ENCODE data around the gene MCEE. TPM values are rescaled to one million over a fixed set of nuclear protein-coding genes. Genes with fewer than 3 reads are reported as not detected.
"Not testable (repeated sequence)": the region's sequence is repeated elsewhere in the genome, so short reads cannot be mapped to it uniquely, and the experiment has no call there.

MCEE gene
- total RNA-seq, 2 donors from 2014 or later, result 16.7 to 18.0 TPM

DNA sequence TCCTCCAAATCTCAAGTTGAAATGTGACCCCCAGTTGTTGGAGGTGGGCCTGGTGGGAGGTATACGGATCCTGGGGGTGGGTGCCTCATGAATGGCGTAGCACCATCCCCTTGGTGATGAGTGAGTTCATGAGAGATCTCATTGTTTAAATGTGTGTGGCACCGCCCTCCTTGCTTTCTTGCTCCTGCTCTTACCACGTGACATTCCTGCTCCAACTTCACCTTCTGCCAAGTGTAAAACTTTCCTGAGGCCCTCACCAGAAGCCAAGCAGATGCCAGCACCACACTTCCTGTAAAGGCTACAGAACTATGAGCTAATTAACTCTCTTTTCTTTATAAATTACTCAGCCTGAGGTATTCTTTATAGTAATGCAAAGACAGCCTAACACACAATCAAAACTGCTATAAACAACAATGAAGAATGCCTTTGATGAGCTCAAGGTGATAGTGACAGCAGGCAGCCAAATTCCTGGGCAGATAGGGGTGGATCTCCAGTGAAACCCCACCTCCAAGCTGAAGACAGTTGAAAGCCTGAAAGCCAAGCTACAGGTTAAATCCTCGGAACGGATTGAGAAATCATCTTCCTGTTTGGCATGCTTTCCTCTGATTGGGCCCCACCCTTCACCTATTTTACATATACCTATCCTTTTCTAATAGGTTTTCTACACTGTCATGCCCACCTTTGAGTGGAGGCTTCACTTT, 26.9 kb downstream of the MCEE start:
- Mint-ChIP-seq H3K9me3 (peaks cover 3 to 4% of the 10 kb centered on the region in 2 donors), H3K27ac (no peak overlapping the region), H3K36me3 (peaks cover 0 to 5% of the 10 kb centered on the region in 2 donors)
- ATAC-seq, result no peak
- DNase-seq (ENCODE audit: low spot score in 2 of 2), result no peak

DNA sequence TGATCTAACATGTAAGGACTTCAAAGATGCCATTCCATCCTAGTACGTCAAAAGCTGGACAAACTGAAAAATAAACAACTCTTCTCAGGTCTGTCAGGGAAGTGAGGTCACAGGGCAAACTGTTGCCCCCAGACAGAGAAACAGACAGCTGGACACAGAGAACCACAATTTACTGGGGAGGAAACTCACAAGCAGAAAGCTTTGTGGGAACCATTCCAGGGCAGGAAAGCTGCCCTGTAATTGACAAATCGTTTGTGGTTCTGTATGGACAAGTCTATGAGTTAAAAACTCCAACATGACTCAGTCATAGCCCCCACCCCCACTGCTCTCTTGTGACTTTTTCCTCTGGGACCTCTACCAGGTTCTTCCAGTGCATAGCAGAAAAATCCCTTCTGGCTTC, 28.4 kb downstream of the MCEE start:
- Mint-ChIP-seq H3K9me3 (peaks cover 3 to 4% of the 10 kb centered on the region in 2 donors), H3K36me3 (peaks cover 0 to 5% of the 10 kb centered on the region in 2 donors), H3K27ac (no peak overlapping the region)
- ATAC-seq (no peak), DNase-seq (ENCODE audit: low spot score in 2 of 2) (no peak)

DNA sequence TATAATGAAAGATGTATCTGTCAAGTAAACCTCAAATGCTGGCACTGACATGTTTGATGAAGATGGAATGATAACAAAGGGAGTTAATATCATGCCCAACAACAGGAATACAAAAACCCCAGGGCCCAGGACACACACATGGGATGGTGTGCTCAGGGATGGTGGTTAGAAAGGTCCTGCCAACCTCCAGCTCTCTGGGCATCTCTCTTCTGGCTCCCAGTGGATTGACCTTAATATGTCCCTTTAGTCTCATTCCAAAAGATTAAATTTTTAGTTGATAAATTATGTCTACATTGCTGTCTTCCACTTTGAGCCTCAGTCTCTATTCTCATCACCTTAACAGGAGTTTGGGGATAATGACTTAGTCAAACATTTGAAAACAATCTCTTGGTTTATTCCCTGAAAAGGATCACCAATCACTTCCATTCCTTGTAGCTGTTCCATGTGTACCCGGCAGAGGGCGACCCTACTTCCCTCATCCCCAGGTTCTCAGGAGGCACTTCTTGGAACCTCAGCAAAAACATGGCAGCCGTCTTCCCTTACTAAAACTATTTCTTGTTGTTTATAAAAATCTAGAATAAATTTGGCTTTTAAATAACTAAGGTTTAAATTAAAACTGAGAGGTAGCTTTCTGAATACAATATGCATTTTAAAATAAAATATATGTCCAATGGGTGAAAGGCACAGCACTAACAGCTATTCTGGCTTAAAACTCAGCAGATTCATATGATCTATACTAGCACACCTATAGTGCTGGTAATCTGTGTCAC, 29.6 kb downstream of the MCEE start:
- peak; percentile 64 to 81 for ATAC-seq
- peak in 1 of 2 donors; percentile 52 for DNase-seq (ENCODE audit: low spot score in 2 of 2)
- Mint-ChIP-seq H3K36me3 (peaks cover 0 to 3% of the 10 kb centered on the region in 2 donors), H3K9me3 (peaks cover 2% of the 10 kb centered on the region in 2 donors), H3K27ac (no peak overlapping the region)

DNA sequence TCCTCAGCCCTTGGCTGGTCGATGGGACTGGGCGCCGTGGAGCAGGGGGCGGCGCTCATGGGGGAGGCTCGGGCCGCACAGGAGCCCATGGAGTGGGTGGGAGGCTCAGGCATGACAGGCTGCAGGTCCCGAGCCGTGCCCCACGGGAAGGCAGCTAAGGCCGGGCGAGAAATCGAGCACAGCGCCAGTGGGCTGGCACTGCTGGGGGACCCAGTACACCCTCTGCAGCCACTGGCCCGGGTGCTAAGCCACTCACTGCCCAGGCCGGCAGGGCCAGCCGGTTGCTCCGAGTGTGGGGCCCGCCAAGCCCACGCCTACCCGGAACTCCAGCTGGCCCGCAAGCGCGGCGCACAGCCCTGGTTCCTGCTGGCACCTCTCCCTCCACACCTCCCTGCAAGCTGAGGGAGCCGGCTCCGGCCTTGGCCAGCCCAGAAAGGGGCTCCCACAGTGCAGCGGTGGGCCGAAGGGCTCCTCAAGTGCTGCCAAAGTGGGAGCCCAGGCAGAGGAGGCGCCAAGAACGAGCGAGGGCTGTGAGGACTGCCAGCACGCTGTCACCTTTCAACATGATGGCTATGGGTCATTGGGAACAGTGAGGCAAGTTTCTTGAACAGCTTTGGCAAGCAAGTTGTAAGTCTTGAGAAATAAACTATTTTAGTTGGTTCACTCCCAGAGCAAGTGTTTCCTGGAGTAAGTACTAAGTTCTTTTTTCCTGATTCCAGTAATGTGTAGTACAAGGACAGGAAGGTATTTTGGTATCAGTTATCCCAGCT, 37.4 kb downstream of the MCEE start:
- ATAC-seq; DNase-seq (ENCODE audit: low spot score in 2 of 2): not testable (repeated sequence)

DNA sequence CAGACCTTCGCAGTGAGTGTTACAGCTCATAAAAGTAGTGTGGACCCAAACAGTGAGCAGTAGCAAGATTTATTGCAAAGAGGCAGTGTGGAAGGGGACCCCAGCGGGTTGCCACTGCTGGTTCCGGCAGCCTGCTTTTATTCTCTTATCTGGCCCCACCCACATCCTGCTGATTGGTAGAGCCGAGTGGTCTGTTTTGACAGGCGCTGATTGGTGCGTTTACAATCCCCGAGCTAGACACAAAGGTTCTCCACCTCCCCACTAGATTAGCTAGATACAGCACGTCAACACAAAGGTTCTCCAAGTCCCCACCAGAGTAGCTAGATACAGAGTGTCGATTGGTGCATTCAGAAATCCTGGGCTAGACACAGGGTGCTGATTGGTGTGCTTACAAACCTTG, 38.2 kb downstream of the MCEE start:
- not testable (repeated sequence) for H3K9me3 Mint-ChIP-seq; DNase-seq (ENCODE audit: low spot score in 2 of 2); ATAC-seq; H3K36me3 Mint-ChIP-seq; H3K27ac Mint-ChIP-seq

More for the DNA sequence above, 37.4 kb downstream of the MCEE start:
- not testable (repeated sequence) for H3K27ac Mint-ChIP-seq, H3K36me3 Mint-ChIP-seq, H3K9me3 Mint-ChIP-seq

DNA sequence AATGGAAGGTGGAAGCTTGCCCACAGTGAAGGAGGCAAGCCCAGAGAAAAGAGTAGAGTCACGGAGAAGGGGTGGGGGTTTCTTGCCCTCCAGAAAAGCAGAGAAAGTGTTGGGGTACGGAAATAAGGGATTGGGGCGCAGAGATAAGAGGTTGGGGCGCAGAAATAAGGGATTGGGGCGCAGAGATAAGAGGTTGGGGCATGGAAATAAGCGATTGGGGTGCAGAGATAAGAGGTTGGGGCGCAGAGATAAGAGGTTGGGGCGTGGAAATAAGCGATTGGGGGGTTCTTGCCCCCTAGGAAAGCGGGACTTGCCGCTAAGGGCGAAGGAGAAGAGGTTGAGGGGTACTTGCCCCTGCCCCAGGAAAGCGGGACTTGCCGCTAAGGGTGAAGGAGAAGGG, 40.6 kb downstream of the MCEE start:
- not testable (repeated sequence) for DNase-seq (ENCODE audit: low spot score in 2 of 2); ATAC-seq; H3K36me3 Mint-ChIP-seq; H3K9me3 Mint-ChIP-seq; H3K27ac Mint-ChIP-seq

DNA sequence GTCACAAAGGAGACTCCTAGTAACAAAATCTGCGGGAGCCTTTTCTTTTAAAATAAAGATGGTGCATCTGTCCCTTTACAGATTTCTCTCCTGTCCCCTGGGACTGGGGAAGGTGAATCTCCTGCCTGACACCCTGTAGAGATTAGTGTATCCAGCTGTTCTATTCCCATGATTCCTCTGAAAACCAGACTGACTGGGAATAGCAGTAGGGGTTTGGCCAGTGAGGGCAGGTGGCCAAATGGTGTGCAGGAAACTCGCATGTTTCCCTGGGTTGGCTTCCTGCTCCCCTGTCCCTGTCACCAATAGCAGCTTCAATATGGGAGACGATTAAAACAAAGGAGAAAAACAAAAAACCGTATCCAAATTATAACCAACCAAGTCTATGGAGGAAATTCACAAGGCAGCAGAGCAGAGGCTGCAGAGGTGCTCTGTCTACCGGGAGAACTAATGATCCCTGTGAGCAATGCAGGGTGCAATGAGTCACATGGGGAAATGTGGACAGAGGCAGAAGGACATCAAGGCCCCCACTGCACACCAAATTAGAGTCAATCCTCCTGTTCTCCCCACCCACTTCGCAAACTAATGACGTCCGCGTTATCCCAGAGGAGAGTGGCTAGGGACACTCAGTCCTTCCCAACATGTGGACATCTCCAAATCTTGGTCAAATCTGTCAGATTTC, 44.6 kb downstream of the MCEE start:
- not testable (repeated sequence) for DNase-seq (ENCODE audit: low spot score in 2 of 2)

DNA sequence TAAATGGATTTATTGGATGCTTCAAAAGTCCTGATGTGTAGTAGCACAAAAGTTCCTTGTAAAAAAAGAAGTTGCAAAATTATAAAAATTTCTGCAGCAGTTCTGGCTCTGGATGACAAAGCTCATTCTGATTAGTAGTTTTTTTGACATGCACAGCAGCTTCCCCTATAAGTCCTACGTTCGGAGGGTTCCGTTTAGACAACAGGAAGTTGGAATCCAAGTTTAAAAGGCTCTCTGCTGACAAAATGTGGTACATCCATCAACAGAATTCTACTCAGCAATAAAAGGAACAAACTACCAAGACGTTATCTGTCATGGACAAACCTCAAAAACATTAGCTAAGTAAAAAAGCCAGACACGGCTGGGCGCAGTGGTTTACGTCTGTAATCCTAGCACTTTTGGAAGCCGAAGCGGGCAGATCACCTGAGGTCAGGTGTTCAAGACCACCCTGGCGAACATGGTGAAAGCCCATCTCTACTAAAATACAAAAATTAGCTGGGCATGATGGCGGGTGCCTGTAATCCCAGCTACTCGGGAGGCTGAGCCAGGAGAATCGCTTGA, 46.2 kb downstream of the MCEE start:
- H3K36me3 Mint-ChIP-seq; ATAC-seq; H3K27ac Mint-ChIP-seq; H3K9me3 Mint-ChIP-seq; DNase-seq (ENCODE audit: low spot score in 2 of 2): not testable (repeated sequence)

More for the DNA sequence above, 44.6 kb downstream of the MCEE start:
- not testable (repeated sequence) for H3K9me3 Mint-ChIP-seq, ATAC-seq, H3K36me3 Mint-ChIP-seq, H3K27ac Mint-ChIP-seq

DNA sequence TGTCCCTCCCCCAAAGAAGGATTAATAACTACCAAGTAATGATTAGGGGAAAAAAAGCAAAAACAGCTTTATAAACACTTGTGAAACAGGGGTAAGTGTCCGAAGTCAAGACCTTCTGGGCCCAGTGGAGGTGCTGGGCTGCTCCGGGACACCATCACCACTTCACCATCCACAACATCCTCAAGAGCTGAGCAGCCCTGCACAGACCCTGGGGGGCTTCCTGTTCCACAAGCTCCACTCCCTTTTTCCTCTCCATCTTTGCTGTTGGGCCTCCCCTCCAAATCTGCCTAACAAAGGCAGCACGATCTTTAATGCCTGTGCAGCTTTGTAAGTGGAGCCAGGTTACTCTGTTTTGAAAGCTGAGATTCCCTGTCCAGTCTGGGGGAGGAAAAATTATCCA, 46.7 kb downstream of the MCEE start:
- DNase-seq (ENCODE audit: low spot score in 2 of 2); H3K36me3 Mint-ChIP-seq; ATAC-seq; H3K9me3 Mint-ChIP-seq; H3K27ac Mint-ChIP-seq: not testable (repeated sequence)

DNA sequence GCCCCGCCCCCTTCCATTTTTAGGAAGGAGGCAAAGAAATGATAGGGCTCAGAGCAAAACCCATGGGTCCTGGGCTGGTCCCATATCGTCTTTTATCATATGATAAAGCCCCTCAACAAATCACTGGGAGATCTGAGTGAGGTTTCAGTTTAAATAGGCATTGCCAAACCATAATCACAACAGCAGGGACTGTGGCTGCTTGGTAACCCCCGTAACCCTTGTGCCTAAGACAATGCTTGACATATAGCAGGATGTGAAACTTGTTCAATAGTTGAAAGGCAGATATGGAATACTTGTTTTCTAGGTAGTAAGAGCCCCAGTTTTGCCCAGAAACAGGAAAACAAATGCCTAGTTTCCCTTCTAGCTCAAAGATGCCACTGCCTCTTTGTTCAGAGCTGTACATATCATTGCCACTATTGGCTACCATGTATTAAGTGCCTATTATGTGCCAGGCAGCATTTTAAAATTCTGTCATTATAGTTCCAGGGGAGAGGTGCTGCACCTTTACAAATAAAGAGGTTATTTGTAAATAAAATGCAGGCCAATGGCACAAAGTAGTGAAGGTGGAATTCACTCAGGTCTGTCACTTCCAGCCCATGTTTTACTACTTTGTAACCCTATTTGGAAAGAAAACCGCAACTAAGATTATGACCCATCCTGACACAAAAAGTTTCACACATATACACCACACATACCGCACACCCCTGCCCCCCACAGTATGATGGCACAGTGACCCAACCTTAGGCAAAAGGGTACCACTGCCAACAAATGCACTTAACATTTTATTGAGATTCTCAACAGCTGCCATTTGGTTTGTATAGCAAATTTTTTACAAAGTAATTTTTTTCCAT, 47.4 kb downstream of the MCEE start:
- Mint-ChIP-seq H3K36me3 (peaks cover 0 to 9% of the 10 kb centered on the region in 2 donors), H3K9me3 (no peaks in the 10 kb centered on the region), H3K27ac (peak overlapping the region in 1 of 2 donors; percentile 4)
- ATAC-seq (peak; percentile 93 to 95), DNase-seq (ENCODE audit: low spot score in 2 of 2) (peak in 1 of 2 donors; percentile 37)

DNA sequence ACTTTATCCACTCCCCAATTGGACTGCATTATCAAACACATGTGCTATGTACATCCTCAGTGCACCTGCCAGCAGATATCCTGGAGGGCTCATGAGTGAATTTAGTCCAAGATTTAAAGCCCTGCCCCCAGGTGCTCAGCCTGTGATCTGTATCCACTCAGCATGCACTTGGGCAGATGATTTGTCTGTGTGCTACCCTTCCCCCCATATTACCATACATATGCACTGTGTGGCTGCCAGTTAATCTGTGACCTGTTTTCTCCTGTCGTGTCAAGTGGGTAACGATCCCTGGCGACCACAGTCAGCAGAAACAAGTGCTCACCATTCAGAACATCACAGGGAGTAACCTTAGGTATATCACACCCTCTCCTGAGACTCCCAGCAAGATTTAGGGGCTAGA, 51.4 kb downstream of the MCEE start:
- peak overlapping the region in 1 of 2 donors; percentile 90 for H3K27ac Mint-ChIP-seq
- DNase-seq (ENCODE audit: low spot score in 2 of 2) (no peak), ATAC-seq (no peak)
- H3K9me3 Mint-ChIP-seq, result no peaks in the 10 kb centered on the region
- H3K36me3 Mint-ChIP-seq, result peaks cover 5 to 16% of the 10 kb centered on the region in 2 donors

DNA sequence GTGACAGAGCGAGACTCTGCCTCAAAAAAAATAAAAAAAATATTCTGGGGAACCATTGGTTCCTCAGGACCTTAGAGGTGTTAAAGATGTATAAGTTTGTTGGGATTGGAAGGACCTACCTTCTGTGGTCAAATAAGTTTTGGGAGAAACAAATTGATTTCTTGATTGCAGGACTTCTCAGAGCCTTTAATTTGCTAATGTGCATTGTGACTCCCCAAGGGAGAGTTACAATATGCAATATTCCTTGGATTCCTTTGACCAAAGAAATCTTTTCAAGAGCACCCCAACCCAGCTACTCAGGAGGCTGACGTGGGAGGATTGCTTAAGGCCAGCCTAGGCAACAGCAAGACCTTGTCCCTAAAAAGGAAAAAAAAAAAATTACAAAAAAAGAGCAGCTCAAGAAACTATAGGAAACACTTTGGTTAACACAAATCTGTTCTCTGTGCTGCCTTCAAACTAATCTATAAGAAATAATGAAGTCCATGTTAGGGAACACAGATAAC, 55.1 kb downstream of the MCEE start:
- DNase-seq (ENCODE audit: low spot score in 2 of 2) (no peak), ATAC-seq (no peak)
- Mint-ChIP-seq H3K27ac (peak overlapping the region in 1 of 2 donors; percentile 45), H3K36me3 (peaks cover 8 to 18% of the 10 kb centered on the region in 2 donors), H3K9me3 (no peaks in the 10 kb centered on the region)

DNA sequence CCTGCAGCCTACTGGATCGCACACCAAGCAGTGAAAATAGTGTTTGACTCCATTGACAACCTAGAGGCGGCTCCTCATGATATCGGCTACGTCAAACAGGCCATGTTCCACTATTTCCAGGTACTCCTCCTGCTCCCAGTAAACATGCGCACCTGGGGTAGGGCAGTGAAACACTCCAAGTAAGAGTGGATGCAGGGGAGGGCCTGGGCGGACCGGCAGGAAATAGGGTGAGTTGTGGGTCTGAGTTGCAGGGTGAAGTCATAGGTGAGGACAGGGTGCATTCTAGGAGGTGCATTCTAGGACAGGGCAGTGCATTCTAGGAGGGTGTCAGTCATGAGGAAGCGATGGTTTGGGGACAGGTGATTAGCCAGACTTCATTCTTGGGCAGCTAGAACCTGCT, 56.6 kb downstream of the MCEE start:
- no peak for DNase-seq (ENCODE audit: low spot score in 2 of 2)
- peak overlapping the region in 1 of 2 donors; percentile 70 for H3K27ac Mint-ChIP-seq
- H3K36me3 Mint-ChIP-seq, result peaks cover 8 to 12% of the 10 kb centered on the region in 2 donors

DNA sequence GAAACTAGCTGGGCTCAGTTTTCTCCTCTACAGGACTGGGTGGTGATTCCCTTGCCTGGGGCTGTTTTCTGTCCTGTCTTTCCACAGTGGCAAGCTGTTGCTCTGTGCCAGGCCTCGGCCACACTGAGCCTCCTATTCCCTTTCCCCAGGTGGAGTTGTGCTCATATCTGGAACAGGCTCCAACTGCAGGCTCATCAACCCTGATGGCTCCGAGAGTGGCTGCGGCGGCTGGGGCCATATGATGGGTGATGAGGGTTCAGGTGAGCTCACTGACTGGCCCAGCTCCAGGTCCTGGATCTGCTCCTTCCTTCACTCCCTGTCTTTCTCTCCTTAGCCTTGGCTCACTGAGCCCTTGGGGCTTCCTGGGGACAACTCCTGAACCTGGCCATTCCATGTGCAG, 57.5 kb downstream of the MCEE start:
- H3K27ac Mint-ChIP-seq, result peak overlapping the region; percentile 91 to 99
- DNase-seq (ENCODE audit: low spot score in 2 of 2) (no peak), ATAC-seq (no peak)
- peaks cover 9 to 15% of the 10 kb centered on the region in 2 donors for H3K36me3 Mint-ChIP-seq
- no peaks in the 10 kb centered on the region for H3K9me3 Mint-ChIP-seq

More for the DNA sequence above, 56.6 kb downstream of the MCEE start:
- ATAC-seq, result no peak
- no peaks in the 10 kb centered on the region for H3K9me3 Mint-ChIP-seq

Data from activated naive CD4-positive, alpha-beta T cell treated with anti-CD3 and anti-CD28 coated beads, Interleukin-2, amount 50 U/mL, for 72 hours (primary cell).